ENCODE results near the gene ATAD3B.
A peak's percentile ranks its signal among the peaks of the same experiment; 100 is the strongest.

Gene ATAD3B

GRCh38 chr1:1536938-1537546 lies 65.5 kb downstream of the ATAD3B start:
- TF ChIP-seq CTCF (IDR thresholded peaks at IDR 0.05; ENCODE audit: low read depth, low read length), result no peak
- H3K4me3 ChIP-seq (ENCODE audit: low read depth, low read length), result no peak overlapping the region

DNA sequence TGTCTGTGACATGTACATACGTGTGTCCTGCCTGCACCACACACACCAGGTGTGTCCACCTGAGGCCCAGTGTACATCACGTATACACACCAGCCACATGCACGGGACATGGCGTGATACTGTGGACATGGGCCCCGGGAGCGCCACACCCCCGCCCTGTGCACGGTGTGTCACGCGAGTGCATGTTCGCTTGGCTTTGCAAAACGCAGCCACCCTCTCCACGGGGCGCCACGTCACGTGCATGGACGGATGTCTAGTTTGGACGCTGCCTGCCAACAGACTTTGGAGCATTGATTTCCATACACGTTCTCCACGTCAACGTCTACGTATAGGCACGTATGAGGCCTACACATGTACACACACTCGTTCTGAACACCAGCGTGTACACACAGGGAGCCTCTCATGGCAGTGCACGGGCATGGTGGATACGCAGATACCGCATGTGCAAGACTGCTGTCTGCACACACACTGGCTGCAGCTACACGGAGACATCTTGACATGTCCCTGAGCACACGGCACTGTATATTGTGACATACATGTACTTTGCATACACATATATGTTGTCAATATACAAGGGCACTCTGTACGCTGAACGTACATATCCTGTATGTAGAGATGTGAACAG lies 66.2 kb downstream of the ATAD3B start:
- H3K4me3 ChIP-seq (ENCODE audit: low read depth, low read length), result no peak overlapping the region
- TF ChIP-seq CTCF (IDR thresholded peaks at IDR 0.05; ENCODE audit: low read depth, low read length), result no peak

GRCh38 chr1:1538334-1538733 lies 66.8 kb downstream of the ATAD3B start:
- H3K4me3 ChIP-seq (ENCODE audit: low read depth, low read length), result no peak overlapping the region
- no peak for TF ChIP-seq CTCF (IDR thresholded peaks at IDR 0.05; ENCODE audit: low read depth, low read length)

DNA sequence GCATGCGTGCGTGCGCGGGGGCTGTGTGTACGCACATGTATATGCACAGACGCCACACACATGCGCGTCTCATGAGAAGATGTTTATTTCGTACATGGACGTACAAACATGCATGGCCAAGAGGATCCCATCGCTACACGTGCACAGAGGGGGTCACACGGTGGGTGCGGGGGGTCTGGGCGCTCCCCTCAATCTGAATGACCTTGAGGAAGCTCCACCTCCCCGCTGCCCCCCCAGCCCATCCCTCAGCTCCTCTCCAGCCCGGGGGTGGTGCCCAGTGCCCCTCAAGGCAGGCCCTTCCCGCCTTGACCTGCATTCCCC lies 67.4 kb downstream of the ATAD3B start:
- peak overlapping the region; percentile 62 for H3K4me3 ChIP-seq (ENCODE audit: low read depth, low read length)
- no peak for TF ChIP-seq CTCF (IDR thresholded peaks at IDR 0.05; ENCODE audit: low read depth, low read length)

GRCh38 chr1:1539310-1540089 lies 67.9 kb downstream of the ATAD3B start:
- no peak for TF ChIP-seq CTCF (IDR thresholded peaks at IDR 0.05; ENCODE audit: low read depth, low read length)

GRCh38 chr1:1540090-1540817 lies 68.7 kb downstream of the ATAD3B start, which contains the start of gene TMEM240:
Gene TMEM240, minus strand, starts transcription at chr1:1540624. Its CDS starts 278 bp downstream, at chr1:1540346.
- H3K4me3 ChIP-seq (ENCODE audit: low read depth, low read length), result peak within 1 kb of the TSS; percentile 62
- no peak for TF ChIP-seq CTCF (IDR thresholded peaks at IDR 0.05; ENCODE audit: low read depth, low read length)

More at GRCh38 chr1:1539310-1540089, 67.9 kb downstream of the ATAD3B start:
- peak overlapping the region; percentile 62 for H3K4me3 ChIP-seq (ENCODE audit: low read depth, low read length)
